Skeletal muscle tissue (tissue), 1 donor: Measurements from ENCODE around the gene ADGRG1. TPM values are rescaled to one million over a fixed set of nuclear protein-coding genes. Genes with fewer than 3 reads are reported as not detected.

Experiments
- total RNA-seq: library from RNA; depleted of rRNA; stranded (reverse); fragments of >200 nt; gene quantifications from one replicate; pipeline ENCODE4 v1.2.3, GENCODE V29; 2014

The ADGRG1 gene
- total RNA-seq, 1 donor from 2014 or later, result 0.52 TPM

Other genes with a start within 250 kb of the ADGRG1 start
- not detected for gene CCL17, start 223.9 kb upstream of the ADGRG1 start, total RNA-seq
- 56.9 TPM for gene CIAPIN1, start 181.2 kb upstream of the ADGRG1 start, total RNA-seq
- gene COQ9, start 181.2 kb upstream of the ADGRG1 start, total RNA-seq, result 32.9 TPM
- gene POLR2C, start 166.0 kb upstream of the ADGRG1 start, total RNA-seq, result 62.6 TPM
- gene DOK4, start 142.1 kb upstream of the ADGRG1 start, total RNA-seq, result 6.8 TPM
- 7.8 TPM for gene CCDC102A, start 92.1 kb upstream of the ADGRG1 start, total RNA-seq
- gene ADGRG5, start 86.0 kb upstream of the ADGRG1 start, total RNA-seq, result not detected
- 0.52 TPM for gene ADGRG3, start 39.7 kb downstream of the ADGRG1 start, total RNA-seq
- gene DRC7, start 66.2 kb downstream of the ADGRG1 start, total RNA-seq, result not detected
- gene KATNB1, start 107.1 kb downstream of the ADGRG1 start, total RNA-seq, result 24.0 TPM
- 9.9 TPM for gene KIFC3, start 173.9 kb downstream of the ADGRG1 start, total RNA-seq